GM21737 (cell line): Measurements from ENCODE around the gene KIF2A.
A peak's percentile ranks its signal among the peaks of the same experiment; 100 is the strongest.

Source experiments
- ATAC-seq: cut with Tn5 transposase; IDR thresholded peaks from one replicate; pipeline ENCODE4 v1.9.1; 2021; ENCODE audit warnings: mild to moderate bottlenecking, moderate library complexity; ENCODE audit not compliant: unreplicated experiment

KIF2A gene

DNA sequence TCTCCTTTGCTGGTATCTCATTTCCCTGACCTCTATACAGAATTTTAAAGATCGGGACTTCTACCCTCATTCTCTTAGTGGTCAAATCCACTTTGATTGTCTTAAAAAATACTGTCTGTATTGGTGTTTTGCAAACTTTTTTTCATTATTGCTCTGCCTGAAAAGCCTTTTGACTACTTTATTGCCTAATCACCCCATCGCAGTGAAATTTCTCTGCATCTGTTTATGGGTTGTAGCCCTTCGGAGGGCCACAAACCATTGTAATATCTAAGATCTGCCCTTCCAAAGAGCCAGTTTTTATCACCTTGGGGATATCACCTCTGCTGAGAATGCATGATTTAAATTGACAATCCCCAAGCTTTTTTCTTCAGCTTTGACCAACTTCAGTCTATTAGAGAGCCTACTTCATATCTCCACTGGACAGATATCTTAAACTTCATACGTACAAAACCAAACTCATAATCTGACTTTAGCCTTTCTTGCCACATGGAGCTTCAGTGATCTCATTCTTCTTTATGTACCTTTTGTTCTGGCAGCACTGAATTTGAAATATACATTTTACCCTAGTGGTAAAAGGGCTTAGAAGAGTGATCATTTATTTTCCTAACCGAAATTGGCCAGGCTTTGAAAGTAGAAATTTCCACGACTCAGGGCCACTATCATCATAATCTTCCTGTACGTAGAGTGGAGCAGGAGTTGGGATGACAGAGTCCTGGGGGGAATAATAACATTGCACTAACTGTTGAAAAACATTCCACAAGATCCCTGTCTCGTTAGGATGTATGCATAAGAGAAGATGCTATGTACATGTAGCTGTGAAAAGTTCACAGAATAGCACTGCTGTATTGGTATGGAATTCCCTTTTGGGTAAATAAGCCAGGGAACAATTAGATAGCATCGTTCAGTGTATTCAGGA, 21.4 kb downstream of the KIF2A start:
- no peak for ATAC-seq

DNA sequence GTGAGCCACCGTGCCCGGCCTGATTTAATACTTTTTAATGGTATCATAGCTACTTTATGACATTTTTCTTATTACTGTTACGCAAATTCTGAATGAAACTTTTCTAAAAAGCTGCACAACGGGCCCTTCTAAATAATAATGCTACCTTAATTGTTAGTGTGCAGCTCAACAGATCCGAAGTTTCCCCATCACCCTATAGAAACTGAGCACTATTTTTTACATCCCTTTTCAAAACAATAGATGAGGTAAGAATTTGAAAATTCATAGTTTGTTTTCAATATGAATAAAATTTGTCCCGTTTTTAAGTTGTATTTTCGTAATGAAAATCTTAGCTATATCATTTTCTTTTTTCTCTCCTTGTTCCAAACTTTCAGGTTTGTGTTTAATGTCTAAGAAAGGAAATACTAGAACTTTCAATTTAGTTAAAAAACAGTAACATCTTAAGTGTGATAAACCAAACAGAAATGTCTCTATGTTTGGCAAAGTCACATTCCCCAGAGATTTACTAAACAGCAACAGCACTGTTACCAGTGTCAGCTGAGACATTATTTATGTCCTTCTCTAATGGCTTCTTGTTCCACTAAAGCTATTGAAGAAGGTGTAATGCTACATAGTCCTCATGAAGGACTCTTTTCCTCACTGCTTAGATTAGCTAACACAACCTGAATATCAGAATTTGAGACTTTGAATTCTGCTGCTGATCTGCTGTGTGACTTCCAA, 22.9 kb downstream of the KIF2A start:
- no peak for ATAC-seq

DNA sequence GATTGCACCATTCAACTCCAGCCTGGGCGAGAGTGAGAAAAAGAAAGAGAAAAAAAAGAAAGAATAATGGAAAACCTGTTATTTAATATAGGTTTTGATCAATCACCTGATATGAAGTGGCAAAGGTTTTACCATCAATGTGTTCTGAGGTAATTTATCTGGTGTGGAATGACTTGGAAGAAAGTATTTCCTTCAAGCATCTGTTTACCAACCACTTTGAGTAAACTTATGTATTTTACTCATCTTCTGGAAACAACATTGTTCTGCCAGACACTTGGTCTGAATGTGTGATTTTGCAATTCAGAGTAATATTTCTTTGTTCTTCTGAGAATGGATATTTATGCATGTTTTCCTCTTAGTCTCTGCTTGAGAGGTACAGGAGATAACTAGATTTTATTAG, 24.3 kb downstream of the KIF2A start:
- ATAC-seq: no peak

DNA sequence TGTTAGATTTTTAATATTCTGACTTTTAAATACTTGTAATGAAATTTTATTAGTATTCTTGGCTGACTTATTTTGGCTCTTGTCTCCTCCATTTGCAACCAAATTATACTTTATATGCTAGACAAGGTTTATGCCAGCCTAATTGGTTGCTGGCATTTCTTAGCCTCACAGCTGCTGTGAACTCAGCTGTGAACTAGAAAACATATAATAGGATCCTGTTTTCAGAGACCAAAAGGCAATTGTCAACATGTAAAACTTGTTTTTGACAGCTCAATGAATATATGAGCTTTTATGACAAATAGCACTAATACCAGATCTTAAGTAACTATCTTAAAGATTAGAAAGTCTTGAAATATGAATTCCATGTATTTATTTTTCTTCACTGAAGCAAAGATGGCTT, 25.9 kb downstream of the KIF2A start:
- ATAC-seq: no peak

DNA sequence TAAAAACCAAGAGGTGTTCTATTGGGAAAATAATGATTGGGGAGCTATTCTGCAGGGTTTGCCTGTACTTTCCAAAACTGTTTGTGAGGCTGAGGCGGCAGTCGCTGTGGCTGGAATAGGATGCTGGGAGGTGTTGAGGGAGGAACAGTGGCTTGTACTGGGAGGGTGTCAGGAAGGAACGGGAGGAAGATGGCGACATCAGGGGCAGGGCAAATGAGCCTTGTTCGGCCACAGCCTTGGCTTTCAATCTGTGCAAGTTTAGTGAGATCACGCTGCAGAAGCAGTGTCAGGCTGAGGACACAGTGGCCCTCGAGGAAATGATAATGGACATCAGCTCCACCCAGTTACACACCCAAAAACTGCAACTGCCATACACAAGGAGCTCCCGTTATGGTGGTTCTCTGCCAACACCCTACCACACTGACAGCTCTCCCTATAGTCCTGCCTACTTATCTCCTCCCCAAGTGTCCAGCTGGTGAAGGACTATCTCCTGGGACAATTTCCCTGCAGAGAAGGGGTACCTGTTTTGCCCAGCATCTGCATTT, 27.3 kb downstream of the KIF2A start:
- no peak for ATAC-seq

DNA sequence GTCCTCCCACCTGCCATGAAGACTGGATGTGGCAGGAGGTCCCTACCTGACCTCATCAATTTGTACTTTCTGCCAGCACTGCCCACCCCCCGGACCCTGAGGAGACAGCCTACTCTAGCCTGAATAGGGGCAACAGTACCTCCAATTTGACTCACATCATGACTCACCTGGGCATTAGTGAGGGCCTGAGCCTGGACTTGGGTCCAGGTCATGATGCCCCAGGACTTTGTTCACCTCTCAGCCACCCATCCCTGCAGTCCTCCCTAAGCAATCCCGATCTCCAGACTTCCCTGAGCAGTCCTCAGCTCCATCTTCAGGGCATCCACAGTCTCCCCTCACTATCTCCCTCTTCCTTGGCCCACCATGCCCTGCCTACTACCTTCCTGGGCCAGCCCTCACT, 28.1 kb downstream of the KIF2A start:
- no peak for ATAC-seq

DNA sequence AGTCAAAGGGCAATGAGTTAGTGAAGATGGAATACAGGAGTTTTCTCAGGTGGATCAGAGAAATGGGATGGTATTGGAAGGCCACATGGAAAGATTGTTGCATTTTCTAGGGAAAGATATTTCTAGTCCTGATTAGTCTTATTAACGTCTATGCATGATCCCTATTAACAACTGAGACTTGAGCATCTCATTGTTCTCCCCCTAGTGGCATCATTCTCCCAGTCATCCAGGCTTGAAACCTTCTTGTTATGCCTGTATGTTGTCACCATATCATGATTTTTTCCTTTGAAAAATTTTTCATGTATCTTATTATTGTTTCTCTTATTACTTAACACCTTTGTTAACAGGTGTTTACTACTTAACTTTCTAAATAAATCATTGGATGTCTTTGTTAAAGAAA, 34.4 kb downstream of the KIF2A start:
- ATAC-seq: no peak

DNA sequence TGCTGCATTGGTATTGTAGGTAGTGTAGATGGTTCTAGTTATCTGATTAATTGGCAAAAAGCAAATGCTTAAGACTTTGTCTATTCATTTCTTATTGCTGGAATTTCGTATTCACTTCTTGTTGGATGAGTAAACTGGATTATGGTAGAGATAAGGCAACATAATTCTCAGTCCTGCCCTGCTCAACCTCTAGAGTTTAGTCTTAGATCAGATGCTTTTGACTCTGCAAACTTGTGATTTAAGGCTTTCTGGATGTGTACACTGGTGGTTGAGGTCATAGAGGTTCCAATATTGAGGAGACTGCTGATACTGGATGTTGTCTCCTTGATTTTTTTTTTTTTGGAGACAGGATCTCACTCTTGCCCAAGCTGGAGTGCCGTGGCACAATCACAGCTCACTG, 35.0 kb downstream of the KIF2A start:
- ATAC-seq: no peak

DNA sequence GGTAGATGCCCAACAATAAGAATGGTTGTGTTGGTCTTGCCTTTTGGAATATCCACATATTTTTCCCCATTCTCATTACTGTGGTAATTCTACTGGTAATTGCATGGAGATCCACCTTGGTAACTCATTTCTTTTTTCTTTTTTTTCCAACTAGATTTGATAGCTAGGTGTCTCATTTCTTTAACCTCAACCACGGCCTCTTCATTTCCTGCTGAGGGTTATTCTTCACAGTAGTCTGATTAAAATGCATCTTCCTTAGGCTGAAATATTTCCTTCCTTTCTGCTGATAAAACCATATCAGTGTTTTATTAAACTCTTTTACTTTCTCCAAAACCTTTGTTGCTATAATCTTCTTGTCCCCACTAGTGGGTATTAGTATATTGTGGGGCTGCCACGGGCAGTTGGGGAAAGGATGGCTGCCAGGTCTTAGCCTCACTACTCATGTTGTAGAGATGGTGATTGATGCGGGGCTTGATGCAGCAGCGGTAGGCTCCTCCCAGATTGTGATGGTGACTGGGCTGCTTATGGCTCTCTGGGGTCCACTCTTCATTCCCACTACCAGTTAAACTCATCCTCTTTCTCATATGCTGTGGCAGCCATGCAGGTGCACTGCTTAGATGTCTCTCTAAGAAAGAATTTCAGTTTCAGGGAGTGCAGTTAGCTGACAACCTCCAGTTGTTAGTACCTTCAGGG, 35.9 kb downstream of the KIF2A start:
- ATAC-seq: peak; percentile 53

DNA sequence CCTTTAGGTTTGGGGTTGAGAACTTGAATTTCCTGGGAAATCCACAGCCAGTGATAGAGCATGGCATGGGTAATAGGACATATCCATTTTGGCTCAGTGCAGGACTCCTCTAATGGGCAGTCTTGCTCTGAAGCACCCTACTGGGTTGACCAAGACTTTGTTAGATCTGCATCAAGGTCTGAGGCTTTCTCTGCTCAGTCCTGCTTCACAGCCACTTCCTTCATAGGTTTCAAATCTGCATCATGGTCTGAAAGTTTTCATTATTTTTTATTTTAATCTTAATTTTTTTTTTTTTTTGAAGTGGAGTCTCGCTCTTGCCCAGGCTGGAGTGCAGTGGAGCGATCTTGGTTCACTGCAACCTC, 36.5 kb downstream of the KIF2A start:
- ATAC-seq: peak; percentile 50

DNA sequence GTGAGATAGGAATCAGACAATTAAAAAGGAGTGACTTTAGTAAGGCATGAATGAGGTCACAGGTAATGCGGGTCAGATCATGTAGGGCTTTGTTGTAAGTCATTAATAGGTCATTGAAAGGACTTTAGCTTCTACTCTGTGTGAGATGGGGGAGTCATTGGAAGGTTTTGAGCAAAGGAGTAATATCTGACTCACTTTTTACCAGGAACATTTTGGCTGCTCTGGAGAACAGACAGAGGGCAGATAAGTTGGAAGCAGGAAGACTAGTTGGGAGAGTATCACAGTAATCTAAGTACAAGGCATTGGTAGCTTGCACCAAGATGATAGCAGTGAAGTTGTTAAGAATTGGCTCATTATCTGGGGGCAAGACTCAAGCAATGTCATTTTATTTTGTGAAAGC, 37.4 kb downstream of the KIF2A start:
- no peak for ATAC-seq

DNA sequence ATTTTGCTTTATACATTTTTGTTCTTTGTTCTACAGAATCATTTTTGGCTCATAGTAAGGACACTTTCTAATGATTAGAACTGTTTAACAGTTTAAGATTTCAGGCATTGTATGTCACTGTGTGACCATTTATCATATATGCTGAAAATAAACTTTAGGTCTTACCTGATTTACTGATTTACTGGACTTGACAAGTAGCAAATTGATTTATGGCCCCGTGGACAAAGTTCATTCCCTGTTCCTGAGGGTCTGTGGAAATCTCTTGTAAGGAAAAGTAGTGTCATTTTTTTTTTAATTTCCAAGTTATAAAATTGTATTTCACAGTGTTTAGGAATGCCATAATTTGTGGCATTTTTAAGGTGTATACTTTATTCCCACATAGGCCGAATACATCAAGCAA, 40.7 kb downstream of the KIF2A start:
- no peak for ATAC-seq

DNA sequence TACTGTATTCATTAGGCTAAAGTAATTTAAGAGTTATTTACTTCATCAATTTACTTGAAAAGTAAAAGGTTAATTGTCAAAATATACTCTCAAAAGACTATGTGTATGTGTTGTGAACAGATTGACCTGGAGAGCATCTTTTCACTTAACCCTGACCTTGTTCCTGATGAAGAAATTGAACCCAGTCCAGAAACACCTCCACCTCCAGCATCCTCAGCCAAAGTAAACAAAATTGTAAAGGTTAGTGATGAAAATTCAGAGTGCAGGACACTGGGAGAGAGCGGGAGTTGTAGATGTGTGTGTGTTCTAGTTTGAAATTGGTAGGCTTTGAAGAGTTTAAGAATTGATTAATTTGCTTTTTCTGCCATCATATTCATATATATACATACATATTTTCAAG, 41.9 kb downstream of the KIF2A start:
- ATAC-seq: no peak

DNA sequence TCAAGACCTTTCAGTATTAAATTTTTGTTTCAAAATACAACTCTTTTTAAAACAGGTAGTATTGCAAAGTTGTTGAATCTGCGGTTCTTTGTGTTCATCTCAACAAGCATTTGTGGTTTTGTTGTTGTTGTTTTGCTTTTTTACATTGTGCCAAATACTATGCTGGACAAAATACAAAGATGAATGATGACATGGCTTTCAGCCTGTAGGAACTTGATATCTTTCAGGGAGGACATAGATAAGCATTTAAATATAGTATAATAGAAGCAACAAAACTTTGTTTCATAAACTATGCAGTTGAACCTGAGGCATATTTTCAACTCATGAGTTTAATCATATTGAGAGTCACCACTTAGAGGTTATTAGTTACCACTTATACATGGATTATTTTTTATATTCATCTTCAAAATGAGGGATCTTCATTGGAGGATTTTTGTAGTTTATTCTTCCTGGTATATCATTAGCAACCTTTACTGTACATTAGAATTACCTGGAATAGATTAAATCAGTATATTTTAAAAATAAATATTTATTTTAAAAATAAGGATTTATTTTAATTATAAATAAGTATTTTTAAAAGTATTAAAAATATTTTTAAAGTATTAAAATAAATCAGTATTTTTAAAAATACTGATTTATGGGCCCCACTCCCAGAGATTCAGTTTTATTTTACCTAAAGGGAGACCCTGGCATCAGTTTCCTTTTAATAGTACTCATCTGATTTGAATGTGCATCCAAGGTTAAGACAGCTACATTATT, 42.9 kb downstream of the KIF2A start:
- ATAC-seq: no peak

DNA sequence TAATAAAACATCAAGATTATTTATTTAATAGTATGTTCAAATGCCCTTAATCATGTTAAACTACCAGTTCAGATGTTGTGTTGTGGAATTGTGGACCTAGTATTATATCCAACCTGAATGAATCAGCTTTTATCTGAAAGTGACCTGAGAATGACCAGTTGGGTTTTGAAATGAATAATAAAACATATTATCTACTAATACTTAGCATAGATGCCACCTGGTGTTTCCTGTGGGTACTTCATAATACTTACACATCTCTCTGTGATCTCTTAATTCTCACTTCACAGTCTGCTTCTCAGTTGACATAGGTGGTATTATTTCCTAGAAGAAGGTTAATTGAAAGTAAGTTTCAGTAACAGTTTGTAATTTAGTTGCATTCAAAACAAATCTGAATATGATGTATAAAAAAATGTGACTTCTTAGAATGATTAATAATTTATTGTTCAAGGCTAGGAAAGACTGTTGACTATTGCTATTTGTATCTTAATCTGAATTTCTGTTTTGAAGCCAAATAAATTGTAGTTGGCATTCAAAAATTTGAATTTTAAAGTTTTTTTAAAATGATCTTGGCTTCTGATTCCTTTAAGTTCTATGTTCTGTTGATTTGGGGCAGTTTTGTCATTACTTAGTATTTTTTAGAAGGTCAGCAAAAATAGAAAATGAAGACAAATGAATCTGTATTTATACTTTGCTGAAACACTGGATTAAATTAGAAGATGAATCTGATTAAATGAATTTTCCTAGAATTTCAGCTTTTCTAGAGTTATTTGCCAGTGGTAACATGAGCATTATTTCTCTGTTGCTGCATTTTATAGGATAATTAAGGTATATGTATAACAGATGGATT, 48.2 kb downstream of the KIF2A start:
- peak; percentile 81 for ATAC-seq

DNA sequence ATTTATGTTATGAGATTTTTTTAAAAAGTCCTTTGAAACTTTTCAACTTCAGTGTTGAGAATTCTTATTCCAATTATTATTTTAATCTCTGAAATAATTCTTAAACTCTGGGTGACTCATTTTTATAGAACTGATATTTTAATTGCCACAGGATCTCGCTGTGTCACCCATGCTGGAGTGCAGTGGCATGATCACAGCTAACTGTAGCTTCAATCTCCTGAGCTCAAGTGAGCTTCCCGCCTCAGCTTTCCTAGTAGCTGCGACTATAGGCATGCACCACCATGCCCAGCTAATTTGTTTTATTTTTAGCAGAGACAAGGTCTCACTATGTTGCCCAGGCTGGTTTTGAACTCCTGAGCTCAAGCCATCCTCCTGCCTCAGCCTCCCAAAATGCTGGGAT, 56.7 kb downstream of the KIF2A start:
- no peak for ATAC-seq

DNA sequence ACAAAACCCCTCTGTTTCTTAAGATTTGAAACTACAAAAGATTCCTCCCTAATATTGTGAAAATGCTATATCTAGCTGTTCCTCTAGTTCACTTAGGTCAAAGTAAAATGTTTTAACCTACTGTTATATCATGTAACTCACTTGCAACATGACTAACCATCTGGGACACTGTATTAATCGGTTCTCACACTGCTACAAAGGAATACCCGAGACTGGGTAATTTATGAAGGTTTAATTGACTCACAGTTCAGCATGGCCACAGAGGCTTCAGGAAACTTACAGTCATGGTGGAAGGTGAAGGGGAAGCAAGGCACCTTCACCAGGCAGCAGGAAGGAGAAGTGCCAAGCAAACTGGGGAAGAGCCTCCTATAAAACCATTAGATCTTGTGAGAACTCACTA, 63.0 kb downstream of the KIF2A start:
- ATAC-seq: no peak

DNA sequence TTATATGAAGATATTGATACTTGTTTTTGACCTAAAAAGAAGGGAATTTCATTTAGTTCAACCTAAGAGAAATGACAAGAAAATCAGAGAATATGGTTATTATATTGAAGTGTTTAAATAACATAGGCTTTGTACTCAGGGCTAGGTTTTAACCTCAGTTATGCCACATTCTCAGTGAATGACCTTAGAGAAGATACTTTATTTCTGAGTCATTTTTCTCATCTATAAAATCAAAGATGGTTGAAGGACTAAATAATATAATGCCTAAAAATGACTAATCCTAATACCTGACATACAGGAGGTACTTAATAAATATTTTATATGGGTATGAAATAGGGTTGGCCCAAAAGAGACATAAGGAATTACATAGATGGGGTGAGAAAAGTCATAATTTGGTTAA, 65.4 kb downstream of the KIF2A start:
- no peak for ATAC-seq

DNA sequence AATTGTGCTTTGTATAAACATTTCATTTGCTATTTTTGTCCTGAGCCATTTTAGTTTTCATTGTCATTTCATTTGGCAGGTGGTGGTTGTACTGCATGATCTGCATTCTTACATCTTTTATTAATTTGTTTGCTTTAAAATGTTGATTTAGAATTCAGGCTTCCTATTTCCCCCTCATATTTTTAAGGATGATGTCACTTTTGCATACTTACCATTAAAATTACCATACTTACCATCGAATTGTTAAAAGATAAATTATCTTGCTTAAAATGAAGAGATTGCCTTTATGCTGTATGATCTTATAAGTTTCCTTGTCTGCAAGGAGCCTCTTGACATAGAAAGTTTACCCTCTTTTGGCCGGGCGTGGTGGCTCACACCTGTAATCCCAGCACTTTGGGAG, 66.6 kb downstream of the KIF2A start:
- ATAC-seq: no peak

DNA sequence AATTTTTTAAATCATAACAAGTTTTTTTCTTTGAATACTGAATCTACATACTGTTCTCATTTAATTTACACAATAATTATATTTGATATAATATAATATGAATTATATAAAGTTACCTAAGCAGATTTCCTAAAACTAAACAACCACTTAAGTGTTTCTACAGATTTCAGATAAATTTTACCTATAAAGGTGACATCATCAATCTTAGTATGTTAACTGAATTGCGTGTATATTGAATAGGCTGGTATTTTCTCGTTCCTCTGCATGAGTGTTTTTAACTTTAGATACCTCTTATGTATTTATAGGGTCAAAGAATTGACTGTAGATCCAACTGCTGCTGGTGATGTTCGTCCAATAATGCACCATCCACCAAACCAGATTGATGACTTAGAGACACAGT, 67.4 kb downstream of the KIF2A start:
- no peak for ATAC-seq
